AG10803 (cell line): ENCODE measurements around the gene SLC44A1.

ENCODE experiments used
- DNase-seq: peaks from one replicate; pipeline ENCODE4 v3.0.0; 2010; ENCODE audit warnings: low read depth
- H3K4me3 ChIP-seq: 2 replicates; pipeline ENCODE4 v1.5.1; 2011; ENCODE audit warnings: mild to moderate bottlenecking, low read length, control low read depth
- TF ChIP-seq, protein P1 (sequence below): conservative IDR thresholded peaks from 2 replicates; pipeline ENCODE4 v1.5.1; 2011; ENCODE audit warnings: mild to moderate bottlenecking, low read length, control low read depth, inconsistent platforms

Gene SLC44A1

DNA sequence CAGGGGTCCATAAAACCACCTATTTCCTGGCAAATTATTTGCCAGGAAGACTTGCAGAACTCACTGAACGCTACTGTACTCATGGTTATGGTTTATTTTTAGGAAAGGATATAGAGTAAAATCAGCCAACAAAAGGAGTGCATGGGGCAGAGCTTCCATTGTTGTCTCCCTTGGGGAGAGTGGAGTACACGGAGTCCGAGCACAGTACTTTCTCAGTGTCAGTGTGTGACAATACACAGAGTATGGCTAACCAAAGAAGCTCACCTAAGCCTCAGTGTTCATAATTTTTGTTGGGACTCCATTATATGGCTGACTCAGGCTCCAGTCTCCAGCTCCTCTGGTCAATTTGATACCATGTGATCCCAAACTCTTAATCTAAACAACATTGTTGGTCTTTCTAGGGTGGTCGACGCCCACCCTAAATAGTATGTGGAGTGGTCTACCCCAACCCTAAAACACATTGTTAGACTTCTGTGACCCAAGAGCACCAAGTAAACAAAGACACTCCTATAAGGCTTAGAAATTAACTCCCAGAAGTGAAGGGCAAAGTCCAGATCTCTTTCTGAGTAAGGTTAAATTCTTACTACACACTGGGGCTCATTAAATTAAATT, 74.9 kb downstream of the SLC44A1 start:
- H3K4me3 ChIP-seq: no peak overlapping the region
- no peak for DNase-seq
- TF ChIP-seq, protein P1, sequence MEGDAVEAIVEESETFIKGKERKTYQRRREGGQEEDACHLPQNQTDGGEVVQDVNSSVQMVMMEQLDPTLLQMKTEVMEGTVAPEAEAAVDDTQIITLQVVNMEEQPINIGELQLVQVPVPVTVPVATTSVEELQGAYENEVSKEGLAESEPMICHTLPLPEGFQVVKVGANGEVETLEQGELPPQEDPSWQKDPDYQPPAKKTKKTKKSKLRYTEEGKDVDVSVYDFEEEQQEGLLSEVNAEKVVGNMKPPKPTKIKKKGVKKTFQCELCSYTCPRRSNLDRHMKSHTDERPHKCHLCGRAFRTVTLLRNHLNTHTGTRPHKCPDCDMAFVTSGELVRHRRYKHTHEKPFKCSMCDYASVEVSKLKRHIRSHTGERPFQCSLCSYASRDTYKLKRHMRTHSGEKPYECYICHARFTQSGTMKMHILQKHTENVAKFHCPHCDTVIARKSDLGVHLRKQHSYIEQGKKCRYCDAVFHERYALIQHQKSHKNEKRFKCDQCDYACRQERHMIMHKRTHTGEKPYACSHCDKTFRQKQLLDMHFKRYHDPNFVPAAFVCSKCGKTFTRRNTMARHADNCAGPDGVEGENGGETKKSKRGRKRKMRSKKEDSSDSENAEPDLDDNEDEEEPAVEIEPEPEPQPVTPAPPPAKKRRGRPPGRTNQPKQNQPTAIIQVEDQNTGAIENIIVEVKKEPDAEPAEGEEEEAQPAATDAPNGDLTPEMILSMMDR: no peak

DNA sequence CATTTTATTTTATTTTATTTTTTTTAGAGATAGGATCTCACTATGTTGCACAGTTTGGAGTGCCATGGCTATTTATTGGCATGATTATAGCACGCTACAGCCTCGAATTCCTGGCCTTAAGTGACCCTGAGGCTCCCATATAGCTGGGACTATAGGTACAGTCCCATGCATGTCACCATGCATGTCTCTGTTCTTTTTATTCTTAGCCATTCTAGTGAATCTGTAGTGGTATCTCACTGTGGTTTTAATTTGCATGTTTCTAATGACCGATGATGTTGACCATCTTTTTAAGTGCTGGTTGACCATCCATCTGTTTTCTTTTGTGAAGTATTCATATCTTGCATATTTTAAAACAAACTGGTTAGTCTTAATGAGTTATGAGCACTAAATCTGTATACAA, 76.1 kb downstream of the SLC44A1 start:
- TF ChIP-seq, protein P1: no peak
- no peak overlapping the region for H3K4me3 ChIP-seq
- DNase-seq: no peak

DNA sequence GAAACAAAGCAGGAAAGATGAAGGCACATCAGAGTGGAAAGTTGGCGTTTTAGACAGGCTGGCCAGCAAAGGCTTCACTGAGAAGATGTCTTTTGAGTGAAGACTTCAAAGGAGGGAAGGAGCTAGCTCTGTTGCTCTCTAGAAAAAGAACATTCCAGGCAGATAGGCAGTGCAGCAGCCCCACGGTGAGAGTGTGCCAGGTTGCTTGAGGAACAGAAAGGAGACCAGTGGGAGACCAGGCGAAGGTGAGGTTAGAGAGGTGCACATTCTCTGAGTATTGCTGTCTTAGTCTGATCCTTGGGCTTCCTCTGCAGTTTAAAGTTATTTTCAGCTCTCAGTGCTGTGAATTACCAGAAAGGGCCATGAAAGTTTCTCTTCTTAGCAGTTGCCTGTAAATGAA, 83.8 kb downstream of the SLC44A1 start:
- no peak overlapping the region for H3K4me3 ChIP-seq
- DNase-seq: no peak
- TF ChIP-seq, protein P1: no peak

DNA sequence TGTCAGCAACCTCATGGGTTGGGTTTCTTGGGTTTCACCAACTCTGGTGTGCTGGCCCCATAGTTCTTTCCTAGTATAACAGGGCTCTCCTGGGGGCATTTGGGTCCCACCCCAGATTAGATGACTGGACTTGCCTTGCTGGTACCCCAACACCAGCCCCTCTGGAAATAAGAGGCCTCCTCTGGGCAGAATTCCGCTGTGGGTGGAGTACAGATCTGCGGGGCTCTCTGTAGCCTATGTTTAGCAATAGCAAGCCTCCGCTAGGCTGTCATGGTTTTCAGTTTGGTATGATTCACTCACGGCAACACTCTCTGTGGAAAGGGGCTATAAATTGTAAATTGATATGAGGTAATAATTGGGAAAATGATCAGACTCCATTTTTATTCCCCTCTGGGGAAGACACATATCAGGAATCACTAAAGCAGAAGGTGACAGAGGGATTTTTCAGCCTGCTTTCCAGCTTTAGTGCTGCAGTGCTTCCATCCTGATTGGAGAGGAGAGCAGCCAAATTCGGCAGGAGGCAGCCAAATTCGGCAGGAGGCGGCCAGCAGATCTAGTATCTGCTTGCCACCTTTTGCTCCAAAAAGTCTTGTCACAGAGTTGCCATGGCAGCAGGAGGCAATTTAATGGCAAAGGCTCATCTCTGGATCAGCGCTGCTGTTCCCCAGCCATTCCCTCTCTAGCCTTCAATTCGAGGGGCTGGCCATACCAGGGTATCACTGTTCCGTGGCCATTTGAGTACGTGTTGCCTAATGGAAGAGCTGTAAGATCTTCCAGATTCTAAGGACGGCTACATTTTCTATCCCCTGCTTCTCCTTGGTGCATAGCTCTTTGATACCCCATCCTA, 84.6 kb downstream of the SLC44A1 start:
- TF ChIP-seq, protein P1: no peak
- peak; percentile 13 for DNase-seq
- no peak overlapping the region for H3K4me3 ChIP-seq

DNA sequence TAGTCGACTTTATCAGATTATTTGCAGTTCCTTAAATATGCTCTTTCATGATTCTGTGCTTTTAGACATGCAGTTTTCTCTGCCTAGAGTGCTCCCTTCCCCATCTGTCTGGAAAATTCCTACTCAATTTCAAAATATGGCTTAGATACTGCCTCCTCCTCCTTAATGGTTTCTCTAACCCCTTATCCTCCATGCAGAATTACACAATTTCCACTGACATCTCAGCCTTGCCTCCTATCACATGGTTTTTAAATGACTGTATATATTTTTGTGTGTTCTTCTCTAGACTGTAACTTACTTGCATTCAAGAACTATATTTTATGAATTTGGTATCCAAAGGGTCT, 85.2 kb downstream of the SLC44A1 start:
- peak; percentile 27 for DNase-seq
- no peak overlapping the region for H3K4me3 ChIP-seq
- TF ChIP-seq, protein P1: no peak

DNA sequence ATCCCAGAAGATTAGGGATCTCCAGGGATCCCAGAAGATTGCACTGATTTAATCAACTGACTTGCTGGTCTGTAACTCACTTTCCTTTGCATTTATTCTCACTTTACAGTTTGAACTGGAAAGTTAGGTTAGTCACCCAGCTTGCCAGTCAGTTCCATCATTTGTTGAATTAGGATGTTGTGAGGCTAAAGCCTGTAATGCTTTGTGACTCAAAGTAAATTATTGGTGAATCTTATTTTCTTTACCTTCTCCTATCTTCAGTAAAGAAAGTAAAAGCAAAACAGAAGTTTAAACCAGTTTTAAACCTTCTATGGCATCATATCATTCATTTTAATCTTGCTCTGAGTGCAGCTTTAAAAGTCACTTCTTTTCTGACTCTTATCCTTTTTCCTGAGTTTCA, 85.8 kb downstream of the SLC44A1 start:
- TF ChIP-seq, protein P1: no peak
- H3K4me3 ChIP-seq: no peak overlapping the region
- no peak for DNase-seq

DNA sequence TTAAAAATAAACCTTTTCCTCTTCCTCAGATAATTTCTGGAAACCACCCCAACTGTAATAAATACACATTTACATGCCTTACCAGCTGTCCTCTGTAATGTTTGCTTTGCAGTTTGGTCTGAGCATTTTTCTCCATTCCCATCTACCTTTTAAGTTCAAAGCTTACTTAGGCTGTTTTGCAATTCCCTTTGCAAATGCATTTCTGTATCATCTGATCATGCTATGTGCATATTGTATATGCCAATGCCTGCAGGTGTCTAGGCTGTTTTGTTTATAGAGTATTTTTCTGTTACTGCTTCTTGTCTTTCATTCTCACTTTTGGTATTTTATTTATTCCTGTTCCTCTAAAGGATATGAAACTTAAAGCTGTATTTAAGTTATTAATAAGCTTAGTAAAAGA, 86.3 kb downstream of the SLC44A1 start:
- TF ChIP-seq, protein P1: no peak

More for the DNA sequence above, 86.3 kb downstream of the SLC44A1 start:
- no peak for DNase-seq
- no peak overlapping the region for H3K4me3 ChIP-seq
